ENCODE results near the gene KCTD15. TPM values are rescaled to one million over a fixed set of nuclear protein-coding genes. Genes with fewer than 3 reads are reported as not detected.

Gene KCTD15
- polyA plus RNA-seq, 3 donors, result 1.6 to 43.2 (median 2.1) TPM

- H3K4me3 Mint-ChIP-seq, result no peak overlapping the region
- no peaks in the 10 kb centered on the region for H3K79me2 ChIP-seq (ENCODE audit: insufficient read depth, low read length)
- H3K27ac Mint-ChIP-seq, result no peak overlapping the region
- no peaks in the 10 kb centered on the region for H3K9me3 Mint-ChIP-seq
- no peaks in the 10 kb centered on the region for H3K36me3 ChIP-seq (replicated peaks in 1 of 2; ENCODE audit: control insufficient read depth in 1 of 2, insufficient read depth in 2 of 2, low read length in 2 of 2)
- no peak overlapping the region for H3K27ac ChIP-seq (ENCODE audit: low read depth in 1 of 2, low read length in 2 of 2)
- H3K27me3 ChIP-seq (ENCODE audit: control insufficient read depth in 2 of 2, insufficient read depth in 2 of 2, low read length in 2 of 2), result peaks cover 3 to 20% of the 10 kb centered on the region in 2 donors
- H3K9me3 ChIP-seq (replicated peaks in 1 of 2; ENCODE audit: control insufficient read depth in 1 of 2, insufficient read depth in 1 of 2, low read length in 2 of 2), result no peaks in the 10 kb centered on the region
- H3K4me1 ChIP-seq (ENCODE audit: control insufficient read depth in 1 of 2, insufficient read depth in 2 of 2, low read length in 2 of 2), result no peaks in the 10 kb centered on the region
- no peak overlapping the region for H2AFZ ChIP-seq (ENCODE audit: insufficient read depth, low read depth, low read length, poor library complexity, severe bottlenecking)
- 97% methylated on average over 3 of the region's 5 CpGs for WGBS (ENCODE audit: insufficient coverage)
- no peak for TF ChIP-seq CTCF (IDR thresholded peaks at IDR 0.05)
- intact Hi-C loops (cut with micrococcal nuclease), result no loop called here
- no peak overlapping the region for H3K4me3 ChIP-seq (replicated peaks in 1 of 3; ENCODE audit: low read depth in 2 of 3, low read length in 3 of 3)
- no peaks in the 10 kb centered on the region for H3K4me1 Mint-ChIP-seq
- H3K27me3 Mint-ChIP-seq (ENCODE audit: low read depth in 3 of 3), result peaks cover 16 to 31% (median 27%) of the 10 kb centered on the region in 3 donors
- no peaks in the 10 kb centered on the region for H3K36me3 Mint-ChIP-seq
- H3K9ac ChIP-seq (ENCODE audit: insufficient read depth, low read length, poor library complexity, severe bottlenecking), result no peak overlapping the region
- H3K4me2 ChIP-seq (replicated peaks; ENCODE audit: extremely low read depth, low read length, poor library complexity, severe bottlenecking), result no peak overlapping the region
- no peak for DNase-seq
- H4K20me1 ChIP-seq (ENCODE audit: insufficient read depth, low read length), result no peaks in the 10 kb centered on the region
These were observed 45.0 kb downstream of the KCTD15 start for GRCh38 chr19:33841685-33842084.

GRCh38 chr19:33844478-33844877, 47.8 kb downstream of the KCTD15 start:
- H3K36me3 ChIP-seq (replicated peaks in 1 of 2; ENCODE audit: control insufficient read depth in 1 of 2, insufficient read depth in 2 of 2, low read length in 2 of 2), result no peaks in the 10 kb centered on the region
- no peaks in the 10 kb centered on the region for H3K4me1 ChIP-seq (ENCODE audit: control insufficient read depth in 1 of 2, insufficient read depth in 2 of 2, low read length in 2 of 2)
- H3K4me3 ChIP-seq (replicated peaks in 1 of 3; ENCODE audit: low read depth in 2 of 3, low read length in 3 of 3), result no peak overlapping the region
- TF ChIP-seq CTCF (IDR thresholded peaks at IDR 0.05), result no peak
- H3K27ac ChIP-seq (ENCODE audit: low read depth in 1 of 2, low read length in 2 of 2), result no peak overlapping the region
- no peaks in the 10 kb centered on the region for H3K36me3 Mint-ChIP-seq
- H3K9ac ChIP-seq (ENCODE audit: insufficient read depth, low read length, poor library complexity, severe bottlenecking), result no peak overlapping the region
- H3K4me2 ChIP-seq (replicated peaks; ENCODE audit: extremely low read depth, low read length, poor library complexity, severe bottlenecking), result no peak overlapping the region
- H3K79me2 ChIP-seq (ENCODE audit: insufficient read depth, low read length), result no peaks in the 10 kb centered on the region
- H3K9me3 ChIP-seq (replicated peaks in 1 of 2; ENCODE audit: control insufficient read depth in 1 of 2, insufficient read depth in 1 of 2, low read length in 2 of 2), result no peaks in the 10 kb centered on the region
- peaks cover 13 to 32% (median 25%) of the 10 kb centered on the region in 3 donors for H3K27me3 Mint-ChIP-seq (ENCODE audit: low read depth in 3 of 3)
- no peak overlapping the region for H3K27ac Mint-ChIP-seq
- no peak overlapping the region for H3K4me3 Mint-ChIP-seq
- peaks cover 0 to 4% (median 0%) of the 10 kb centered on the region in 7 donors for H3K9me3 Mint-ChIP-seq
- DNase-seq, result no peak
- H3K4me1 Mint-ChIP-seq, result no peaks in the 10 kb centered on the region
- no peaks in the 10 kb centered on the region for H4K20me1 ChIP-seq (ENCODE audit: insufficient read depth, low read length)
- peaks cover 3 to 14% of the 10 kb centered on the region in 2 donors for H3K27me3 ChIP-seq (ENCODE audit: control insufficient read depth in 2 of 2, insufficient read depth in 2 of 2, low read length in 2 of 2)
- 100% methylated on average over 1 of the region's 3 CpGs for WGBS (ENCODE audit: insufficient coverage)
- intact Hi-C loops (cut with micrococcal nuclease), result no loop called here
- no peak overlapping the region for H2AFZ ChIP-seq (ENCODE audit: insufficient read depth, low read depth, low read length, poor library complexity, severe bottlenecking)
